T-helper 2 cell (primary cell): ENCODE data around the gene OXTR.

Experiments
- DNase-seq, 5 experiments: peaks; one replicate each; pipeline versions ENCODE4 v3.0.0 to v3.0.0-alpha.2; 2012 to 2022

The OXTR gene

DNA sequence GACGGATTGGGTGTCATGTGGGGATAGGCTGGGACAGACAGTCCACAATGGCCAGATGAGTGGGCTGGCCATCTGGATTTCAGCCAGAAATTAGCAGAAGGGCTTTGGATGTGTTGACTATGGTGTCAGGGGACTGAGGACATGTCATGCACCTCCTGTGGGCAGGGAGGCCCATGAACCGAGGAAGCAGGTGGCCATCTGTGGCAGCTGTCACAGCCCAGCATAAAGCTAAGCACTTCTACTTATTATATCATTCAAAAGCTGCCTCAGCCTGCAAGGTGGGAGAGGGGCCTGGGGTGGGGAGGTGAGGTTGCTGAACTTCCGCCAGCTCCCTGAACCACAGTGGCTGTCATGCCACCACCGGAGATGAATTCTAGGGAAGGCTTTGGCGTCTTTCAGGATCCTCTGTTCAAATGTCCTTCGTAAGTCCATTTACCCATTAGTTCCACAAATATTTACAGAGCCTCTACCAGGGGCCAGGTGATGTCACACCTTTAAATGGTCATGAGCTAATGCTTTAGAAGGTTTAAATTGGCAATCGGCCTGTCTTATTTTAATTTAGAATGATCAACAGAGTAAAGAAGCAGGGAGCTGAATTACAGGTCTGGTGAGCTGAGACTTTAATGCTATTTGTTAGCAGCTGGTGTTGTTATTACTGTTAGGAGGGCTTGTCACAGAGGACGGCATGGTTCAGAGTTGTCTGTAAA, 59.5 kb downstream of the OXTR start:
- DNase-seq, result no peak

DNA sequence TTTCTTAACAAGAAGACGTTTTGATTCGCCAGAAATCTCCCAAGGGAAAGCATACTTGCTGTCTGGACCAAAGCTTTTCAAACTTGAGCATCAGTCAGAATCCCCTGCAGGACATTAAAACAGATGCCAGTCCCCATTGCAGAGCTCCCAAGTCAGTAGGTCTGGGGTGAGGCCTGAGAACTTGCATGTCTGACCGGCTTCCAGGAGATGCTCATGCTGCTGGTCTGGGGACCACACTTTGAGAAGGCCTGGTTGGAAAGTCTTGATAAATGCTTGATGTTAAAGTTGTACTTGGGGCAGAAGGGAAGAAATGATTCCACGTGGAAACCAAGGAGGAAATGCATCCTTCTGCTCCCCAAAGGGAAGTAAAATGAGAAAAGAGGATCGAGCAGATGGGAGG, 60.1 kb downstream of the OXTR start:
- DNase-seq, result no peak

DNA sequence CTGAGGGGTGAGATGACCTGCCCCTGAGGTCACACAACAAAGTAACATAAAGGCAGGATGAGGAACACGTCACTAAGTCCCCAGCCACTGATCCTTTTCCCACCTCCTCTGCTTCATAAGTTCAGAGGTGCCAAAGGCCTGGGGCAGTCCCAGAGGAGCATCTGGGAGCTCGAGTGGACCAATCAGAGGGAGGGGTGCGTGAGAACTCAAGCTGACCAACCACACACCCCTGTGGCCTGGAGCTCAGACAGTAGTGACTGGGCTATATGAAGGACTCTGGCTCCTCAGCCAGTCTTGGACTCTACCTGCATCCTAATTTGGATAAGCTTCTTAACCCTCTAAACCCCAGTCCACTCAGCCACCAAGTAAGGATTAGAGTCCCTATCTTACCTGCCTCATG, 63.8 kb downstream of the OXTR start:
- no peak for DNase-seq

DNA sequence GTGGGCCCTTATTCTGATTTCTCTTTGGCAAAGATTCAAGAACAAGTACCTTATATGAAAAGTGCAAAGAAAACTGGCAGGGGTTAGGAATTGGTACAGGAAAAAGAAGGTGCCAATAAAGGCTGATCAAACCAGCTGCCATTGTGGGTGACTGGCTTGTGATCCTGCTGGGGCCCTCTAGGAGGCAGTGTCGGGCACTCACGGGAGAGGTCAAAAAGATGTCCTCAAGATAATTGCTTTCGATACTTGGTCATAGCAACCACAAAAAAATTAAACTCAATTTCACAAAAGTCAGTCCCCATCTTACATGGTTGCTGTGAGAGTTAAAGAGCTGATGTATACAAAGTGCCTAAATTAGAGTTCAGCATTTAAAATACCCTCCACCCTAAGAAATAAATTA, 66.9 kb downstream of the OXTR start:
- DNase-seq, result no peak
